IMR-90 (cell line): Measurements from ENCODE around the gene VASN. TPM values are rescaled to one million over a fixed set of nuclear protein-coding genes. Genes with fewer than 3 reads are reported as not detected.

ENCODE experiments used
- ATAC-seq: fragments of 200-7000 bp; cut with Tn5 transposase; 2 replicates; pipeline ENCODE4 v1.9.1; 2020; ENCODE audit warnings: low read depth, mild to moderate bottlenecking, moderate library complexity
- BruUV-seq: library from RNA; stranded (reverse); fragments of 400-500 nt; replicated peaks from 2 replicates; lab custom pipeline; 2021; lab: Mats Ljungman, UMichigan
- CTCF ChIA-PET: fragments of 300-600 bp; formaldehyde crosslinking; extraction: SDS; loops from one replicate; lab custom pipeline; 2021; ENCODE audit warnings: antibody characterized with exemption; lab: Yijun Ruan, JAX
- POLR2A ChIA-PET: fragments of 300-600 bp; sonication (Branson Sonifier 250); formaldehyde crosslinking; loops from one replicate; lab custom pipeline; 2022; ENCODE audit warnings: antibody characterized with exemption; ENCODE audit not compliant: unreplicated experiment; lab: Charles Lee
- DNase-seq: peaks from one replicate; pipeline ENCODE4 v3.0.0; 2013
- H2AFZ ChIP-seq: replicated peaks from 2 replicates; pipeline ENCODE3; 2013; ENCODE audit warnings: low read length, mild to moderate bottlenecking; ENCODE audit not compliant: poor library complexity
- H2AK5ac ChIP-seq: 2 replicates; pipeline ENCODE4 v1.6.1; 2013; ENCODE audit warnings: low read depth, low read length, inconsistent platforms
- H2AK9ac ChIP-seq: replicated peaks from 2 replicates; pipeline ENCODE3; 2013; ENCODE audit warnings: mild to moderate bottlenecking, low read depth, low read length, moderate library complexity; ENCODE audit not compliant: poor library complexity
- H2BK120ac ChIP-seq: 2 replicates; pipeline ENCODE4 v1.6.1; 2013; ENCODE audit warnings: low read depth, low read length, inconsistent platforms
- H2BK15ac ChIP-seq: 3 replicates; pipeline ENCODE4 v1.6.1; 2013; ENCODE audit warnings: low read depth, low read length, inconsistent platforms
- H2BK20ac ChIP-seq: 2 replicates; pipeline ENCODE4 v1.6.1; 2013; ENCODE audit warnings: low read depth, mild to moderate bottlenecking, inconsistent platforms, low read length, moderate library complexity
- H2BK5ac ChIP-seq: 2 replicates; pipeline ENCODE4 v1.6.1; 2013; ENCODE audit warnings: mild to moderate bottlenecking, low read depth, low read length, inconsistent platforms; ENCODE audit not compliant: poor library complexity, severe bottlenecking
- H3K14ac ChIP-seq: replicated peaks from 2 replicates; pipeline ENCODE4 v1.6.1; 2013; ENCODE audit warnings: low read depth, low read length, inconsistent platforms
- H3K18ac ChIP-seq: 2 replicates; pipeline ENCODE4 v1.6.1; 2013; ENCODE audit warnings: low read depth, low read length, control low read depth
- H3K23ac ChIP-seq: 2 replicates; pipeline ENCODE4 v1.6.1; 2013; ENCODE audit warnings: low read depth, low read length, inconsistent platforms
- H3K27ac ChIP-seq: 2 replicates; pipeline ENCODE4 v1.5.1; 2013; ENCODE audit warnings: mild to moderate bottlenecking, control low read depth, low read length; ENCODE audit not compliant: insufficient read depth
- H3K27me3 ChIP-seq: 2 replicates; pipeline ENCODE4 v1.6.1; 2013; ENCODE audit warnings: low read length; ENCODE audit not compliant: control insufficient read depth, insufficient read depth
- H3K36me3 ChIP-seq: 2 replicates; pipeline ENCODE4 v1.6.1; 2013; ENCODE audit warnings: low read length, mixed read lengths; ENCODE audit not compliant: control insufficient read depth, insufficient read depth
- H3K4ac ChIP-seq: 2 replicates; pipeline ENCODE4 v1.6.1; 2013; ENCODE audit warnings: low read depth, low read length, inconsistent platforms
- H3K4me1 ChIP-seq: 2 replicates; pipeline ENCODE4 v1.6.1; 2013; ENCODE audit warnings: low read length, mixed read lengths; ENCODE audit not compliant: control insufficient read depth, insufficient read depth
- H3K4me2 ChIP-seq: 2 replicates; pipeline ENCODE4 v1.6.1; 2013; ENCODE audit warnings: low read depth, mild to moderate bottlenecking, control low read depth, low read length, moderate library complexity
- H3K4me3 ChIP-seq: 2 replicates; pipeline ENCODE4 v1.5.1; 2013; ENCODE audit warnings: low read depth, mild to moderate bottlenecking, control low read depth, low read length, moderate library complexity; ENCODE audit not compliant: insufficient read depth
- H3K56ac ChIP-seq: 2 replicates; pipeline ENCODE4 v1.6.1; 2013; ENCODE audit warnings: low read length, inconsistent platforms; ENCODE audit not compliant: insufficient read depth; ENCODE audit errors: extremely low read depth
- H3K79me1 ChIP-seq, 2 experiments: 2 replicates each; pipeline ENCODE4 v1.6.1; 2013; ENCODE audit warnings: low read length in 2 of 2, inconsistent platforms in 1 of 2, low read depth in 1 of 2
- H3K9ac ChIP-seq: 2 replicates; pipeline ENCODE4 v1.6.1; 2013; ENCODE audit warnings: low read depth, low read length, control low read depth
- H3K9me1 ChIP-seq: 2 replicates; pipeline ENCODE4 v1.6.1; 2013; ENCODE audit warnings: low read length, inconsistent platforms; ENCODE audit not compliant: insufficient read depth
- H3K9me3 ChIP-seq: 2 replicates; pipeline ENCODE4 v1.6.1; 2013; ENCODE audit warnings: low read length; ENCODE audit not compliant: control insufficient read depth, insufficient read depth
- H4K20me1 ChIP-seq: 2 replicates; pipeline ENCODE4 v1.6.1; 2013; ENCODE audit warnings: low read length, inconsistent platforms; ENCODE audit not compliant: insufficient read depth
- H4K5ac ChIP-seq: 2 replicates; pipeline ENCODE4 v1.6.1; 2013; ENCODE audit warnings: mild to moderate bottlenecking, low read depth, low read length, control low read depth
- H4K8ac ChIP-seq, 2 experiments: 2 replicates each; pipeline ENCODE4 v1.6.1; 2013; ENCODE audit warnings: low read depth in 2 of 2, low read length in 2 of 2, control low read depth in 1 of 2, inconsistent platforms in 1 of 2
- H4K91ac ChIP-seq: 2 replicates; pipeline ENCODE4 v1.6.1; 2013; ENCODE audit warnings: low read depth, low read length, inconsistent platforms; ENCODE audit not compliant: insufficient read depth
- BHLHE40 ChIP-seq: fragments of 150-350 bp; IDR thresholded peaks from 2 replicates; pipeline ENCODE4 v1.6.1; 2016; ENCODE audit warnings: mild to moderate bottlenecking, low read depth, low read length
- CEBPB ChIP-seq: IDR thresholded peaks from 2 replicates; pipeline ENCODE4 v1.6.1; 2012; ENCODE audit warnings: low read depth, low read length, improper control_type of control experiment
- CHD1 ChIP-seq: IDR thresholded peaks from 2 replicates; pipeline ENCODE4 v1.6.1; 2012; ENCODE audit warnings: low read depth, low read length, improper control_type of control experiment
- CTCF ChIP-seq: conservative IDR thresholded peaks from 2 replicates; pipeline ENCODE4 v1.5.1; 2012; ENCODE audit warnings: mild to moderate bottlenecking, low read depth, low read length, improper control_type of control experiment
- ELK1 ChIP-seq: fragments of 150-350 bp; IDR thresholded peaks from 2 replicates; pipeline ENCODE4 v1.6.1; 2016; ENCODE audit warnings: low read depth, mild to moderate bottlenecking, low read length, moderate library complexity, borderline replicate concordance
- FOS ChIP-seq: fragments of 150-350 bp; IDR thresholded peaks from 2 replicates; pipeline ENCODE4 v1.6.1; 2016; ENCODE audit warnings: low read depth, low read length
- MAFK ChIP-seq: IDR thresholded peaks from 2 replicates; pipeline ENCODE4 v1.6.1; 2012; ENCODE audit warnings: low read depth, low read length, improper control_type of control experiment
- MAZ ChIP-seq: IDR thresholded peaks from 2 replicates; pipeline ENCODE4 v1.6.1; 2012; ENCODE audit warnings: low read depth, mild to moderate bottlenecking, low read length, improper control_type of control experiment, moderate library complexity, borderline replicate concordance
- MXI1 ChIP-seq: IDR thresholded peaks from 2 replicates; pipeline ENCODE4 v1.6.1; 2012; ENCODE audit warnings: low read depth, mild to moderate bottlenecking, low read length, moderate library complexity, borderline replicate concordance
- NFE2L2 ChIP-seq: fragments of 150-350 bp; IDR thresholded peaks from 2 replicates; pipeline ENCODE4 v1.6.1; 2016; ENCODE audit warnings: low read depth, mild to moderate bottlenecking, low read length
- POLR2A ChIP-seq: IDR thresholded peaks from 2 replicates; pipeline ENCODE4 v1.6.1; 2012; ENCODE audit warnings: mild to moderate bottlenecking, low read depth, low read length
- RAD21 ChIP-seq: IDR thresholded peaks from 2 replicates; pipeline ENCODE4 v1.6.1; 2012; ENCODE audit warnings: low read length, improper control_type of control experiment
- RCOR1 ChIP-seq: IDR thresholded peaks from 2 replicates; pipeline ENCODE4 v1.6.1; 2012; ENCODE audit warnings: mild to moderate bottlenecking, low read length, improper control_type of control experiment; ENCODE audit not compliant: insufficient replicate concordance
- RFX5 ChIP-seq: IDR thresholded peaks from 2 replicates; pipeline ENCODE4 v1.8.0; 2012; ENCODE audit warnings: low read depth, mild to moderate bottlenecking, low read length, moderate library complexity
- SMC3 ChIP-seq: fragments of 150-350 bp; IDR thresholded peaks from 2 replicates; pipeline ENCODE4 v1.6.1; 2016; ENCODE audit warnings: low read depth, mild to moderate bottlenecking, antibody characterized with exemption, low read length, moderate library complexity
- USF2 ChIP-seq: fragments of 150-350 bp; IDR thresholded peaks from 2 replicates; pipeline ENCODE4 v1.6.1; 2017; ENCODE audit warnings: mild to moderate bottlenecking, antibody characterized with exemption, low read length, low read depth
- WGBS, 2 experiments: methylation state at CpG; one replicate each; pipeline versions ENCODE4 v1.1.5 to v1.1.7; 2013; ENCODE audit warnings: missing lambda C conversion rate in 2 of 2; ENCODE audit not compliant: insufficient read length in 1 of 2; ENCODE audit errors: extremely low coverage in 2 of 2; 5-methylcytosine and 5-hydroxymethylcytosine counted together
- dilution Hi-C: fragments of 300-500 bp; cut with HindIII; formaldehyde crosslinking; loops from one replicate; pipeline ENCODE4 v1.14.3; 2018; ENCODE audit warnings: low sequenced_read_pairs; ENCODE audit not compliant: unreplicated experiment
- in situ Hi-C: fragments of 300-500 bp; cut with MboI; formaldehyde crosslinking; loops from 3 replicates; pipeline ENCODE4 v1.14.3; 2019; ENCODE audit warnings: low sequenced_read_pairs, inconsistent platforms, mixed read lengths
- intact Hi-C: fragments of 100-400 bp; cut with micrococcal nuclease; formaldehyde crosslinking; loops from 2 replicates; pipeline ENCODE4 v1.10.0; 2022
- polyA plus RNA-seq, 3 experiments: library from polyadenylated mRNA; depleted of rRNA; stranded (reverse); fragments of >200 nt; gene quantifications; 2 replicates each; pipeline ENCODE4 v1.2.3, GENCODE V29; 2012; ENCODE audit warnings: low replicate concordance in 1 of 3
- total RNA-seq: library from RNA; depleted of rRNA; stranded (reverse); fragments of >200 nt; gene quantifications from 2 replicates; pipeline ENCODE4 v1.2.3, GENCODE V29; 2012

VASN gene
- total and polyA plus RNA-seq, 2 of the 4 experiments (the other 2 are of a cell fraction), result 9.3 to 87.2 TPM

GRCh38 chr16:4431023-4431422 lies 59.4 kb downstream of the VASN start:
- Histone ChIP-seq H3K18ac (no peak overlapping the region), H4K5ac (no peak overlapping the region), H3K79me1 (peaks cover 30 to 59% of the 10 kb centered on the region in 2 experiments), H2AFZ (no peak overlapping the region), H2AK9ac (no peak overlapping the region), H3K23ac (no peak overlapping the region), H3K14ac (no peak overlapping the region), H2BK5ac (no peak overlapping the region), H3K4me2 (no peak overlapping the region), H4K20me1 (peaks cover 15% of the 10 kb centered on the region; the same call in 1 of the 2 replicates), H4K8ac (no peak overlapping the region), H3K9ac (no peak overlapping the region), H3K27ac (no peak overlapping the region), H3K9me1 (peaks cover 9% of the 10 kb centered on the region; the same call in 1 of the 2 replicates), H3K4me1 (peaks cover 7% of the 10 kb centered on the region), H2BK15ac (no peak overlapping the region), H3K9me3 (no peaks in the 10 kb centered on the region), H4K91ac (no peak overlapping the region), H3K4me3 (no peak overlapping the region), H2AK5ac (no peak overlapping the region), H3K4ac (no peak overlapping the region), H3K56ac (no peak overlapping the region), H2BK20ac (no peak overlapping the region), H3K36me3 (peaks cover 15% of the 10 kb centered on the region), H2BK120ac (no peak overlapping the region), H3K27me3 (no peaks in the 10 kb centered on the region)
- no peak for ATAC-seq
- ChIA-PET POLR2A (no interaction called here), CTCF (no interaction called here)
- in situ Hi-C loops, result no loop called here
- BruUV-seq, result no TSS peak
- no peak for DNase-seq
- 100% methylated on average over 1 of the region's 9 CpGs; no CpG with 5 or more reads in 1 of the 2 experiments for WGBS, 2 experiments
- intact Hi-C loops, result no loop called here
- dilution Hi-C loops, result no loop called here
- no peak for TF ChIP-seq CHD1
- no peak for TF ChIP-seq RCOR1
- TF ChIP-seq MAZ, result no peak
- TF ChIP-seq BHLHE40, result no peak
- TF ChIP-seq POLR2A, result no peak
- no peak for TF ChIP-seq MXI1
- TF ChIP-seq FOS, result no peak
- TF ChIP-seq NFE2L2, result no peak
- no peak for TF ChIP-seq CEBPB
- no peak for TF ChIP-seq ELK1
- TF ChIP-seq USF2, result no peak
- no peak for TF ChIP-seq RFX5
- TF ChIP-seq CTCF, result no peak
- no peak for TF ChIP-seq RAD21
- TF ChIP-seq SMC3, result no peak
- no peak for TF ChIP-seq MAFK
